Measurements from ENCODE around the gene STK11IP.

Gene STK11IP

DNA sequence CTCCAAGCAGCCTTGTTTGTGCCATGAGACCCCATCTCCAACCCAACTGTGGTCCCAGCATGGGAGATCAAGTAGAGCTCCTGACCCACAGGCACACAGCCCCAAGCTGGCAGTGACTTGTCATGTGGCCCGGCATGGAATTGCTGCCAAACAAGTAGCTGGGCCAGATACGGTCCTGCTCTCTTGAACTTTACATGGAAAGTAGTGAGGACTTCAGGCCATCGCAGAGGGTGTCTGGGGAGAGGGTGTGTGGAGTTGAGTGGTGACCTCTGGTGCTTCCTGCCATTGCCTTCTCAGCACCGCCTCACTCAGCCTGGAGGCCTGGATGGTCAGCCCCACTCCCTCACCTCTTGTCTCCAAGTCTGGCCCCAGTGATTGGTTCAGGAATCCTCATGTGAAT lies 18.9 kb downstream of the STK11IP start:
- no peak for DNase-seq (ENCODE audit: low read depth)

DNA sequence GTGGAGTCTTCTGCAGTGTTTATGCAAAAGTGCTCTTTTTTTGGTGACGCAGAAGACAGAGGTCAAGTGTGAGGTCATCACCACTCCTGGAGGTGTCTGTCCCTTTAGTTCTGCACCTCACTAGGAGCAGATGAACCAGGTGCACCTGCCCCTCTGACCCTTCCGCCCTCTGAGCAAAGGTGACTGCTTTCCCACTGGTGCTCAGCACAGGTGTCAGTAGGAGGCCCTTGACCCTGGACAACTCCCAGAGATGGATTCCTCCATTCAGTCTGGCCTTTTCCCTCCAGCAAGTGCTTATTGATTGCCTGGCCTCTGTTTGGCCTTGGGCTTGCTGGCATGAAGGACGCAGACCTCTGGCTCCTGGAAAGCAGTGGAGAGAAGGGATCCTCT lies 21.1 kb downstream of the STK11IP start:
- DNase-seq (ENCODE audit: low read depth) = no peak

DNA sequence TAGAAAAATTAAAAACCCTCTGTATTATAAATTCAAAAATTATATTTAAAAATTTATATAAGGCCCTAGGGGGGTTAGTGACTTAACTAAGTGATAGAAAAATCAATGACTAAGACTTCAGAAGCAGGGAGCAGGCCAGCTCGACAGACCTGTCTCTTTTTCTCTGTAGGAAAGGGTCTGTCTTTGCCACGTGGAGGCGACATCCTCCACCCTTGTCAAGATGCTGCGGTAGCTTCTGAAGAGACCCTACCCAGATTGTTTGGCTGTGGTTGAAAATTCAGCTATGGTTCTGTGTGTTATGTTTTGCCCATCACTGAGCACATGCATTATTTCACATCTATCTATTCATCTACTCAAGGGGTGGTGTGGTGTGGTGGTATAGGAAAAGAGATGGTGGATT lies 21.6 kb downstream of the STK11IP start:
- DNase-seq (ENCODE audit: low read depth) = no peak

DNA sequence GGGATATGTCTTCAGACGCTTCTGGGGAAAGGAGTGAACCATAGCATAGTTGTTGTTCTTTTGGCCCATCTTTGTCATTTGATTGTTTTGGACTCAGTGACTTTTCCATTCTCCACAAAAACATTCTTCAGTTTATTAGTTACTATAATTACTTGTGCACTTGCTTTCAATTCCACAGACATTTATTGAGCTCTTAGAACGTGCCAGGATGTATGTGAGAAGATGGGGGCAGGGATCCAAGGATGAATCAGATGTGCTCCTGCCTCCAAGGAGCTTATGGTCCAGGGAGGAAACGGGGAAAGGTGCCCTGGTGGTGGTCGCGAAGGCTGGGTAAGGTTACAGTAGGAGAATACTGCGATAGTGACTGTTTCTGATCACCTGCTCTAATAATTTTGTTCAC lies 22.9 kb downstream of the STK11IP start:
- DNase-seq (ENCODE audit: low read depth) = no peak

GRCh38 chr2:219621935-219622334 lies 24.3 kb downstream of the STK11IP start:
- DNase-seq (ENCODE audit: low read depth) = no peak

DNA sequence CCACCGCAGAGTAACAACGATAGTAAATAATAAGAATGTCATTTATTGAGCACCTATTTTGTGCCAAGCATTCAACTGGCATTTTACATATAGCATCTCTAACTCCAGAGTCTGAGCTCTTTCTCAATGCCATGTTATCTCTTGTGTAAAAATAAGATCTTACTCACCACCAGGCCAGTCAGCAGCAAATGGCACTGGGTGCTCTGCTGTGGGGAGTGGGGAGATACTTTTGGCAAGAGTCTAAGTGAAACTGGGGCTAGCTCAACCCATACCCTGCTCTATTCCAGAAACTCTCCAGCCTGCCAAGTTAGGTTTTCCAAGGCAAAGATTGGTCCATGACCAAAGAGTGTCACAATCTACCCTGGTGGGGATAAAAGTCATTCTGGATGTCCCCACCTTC lies 24.8 kb downstream of the STK11IP start:
- no peak for DNase-seq (ENCODE audit: low read depth)

- DNase-seq (ENCODE audit: low read depth) = no peak
Observed at GRCh38 chr2:219624565-219624964, 26.9 kb downstream of the STK11IP start.

- DNase-seq (ENCODE audit: low read depth) = no peak
Observed at GRCh38 chr2:219625179-219625578, 27.5 kb downstream of the STK11IP start.

GRCh38 chr2:219626540-219626939 lies 28.9 kb downstream of the STK11IP start:
- no peak for DNase-seq (ENCODE audit: low read depth)

DNA sequence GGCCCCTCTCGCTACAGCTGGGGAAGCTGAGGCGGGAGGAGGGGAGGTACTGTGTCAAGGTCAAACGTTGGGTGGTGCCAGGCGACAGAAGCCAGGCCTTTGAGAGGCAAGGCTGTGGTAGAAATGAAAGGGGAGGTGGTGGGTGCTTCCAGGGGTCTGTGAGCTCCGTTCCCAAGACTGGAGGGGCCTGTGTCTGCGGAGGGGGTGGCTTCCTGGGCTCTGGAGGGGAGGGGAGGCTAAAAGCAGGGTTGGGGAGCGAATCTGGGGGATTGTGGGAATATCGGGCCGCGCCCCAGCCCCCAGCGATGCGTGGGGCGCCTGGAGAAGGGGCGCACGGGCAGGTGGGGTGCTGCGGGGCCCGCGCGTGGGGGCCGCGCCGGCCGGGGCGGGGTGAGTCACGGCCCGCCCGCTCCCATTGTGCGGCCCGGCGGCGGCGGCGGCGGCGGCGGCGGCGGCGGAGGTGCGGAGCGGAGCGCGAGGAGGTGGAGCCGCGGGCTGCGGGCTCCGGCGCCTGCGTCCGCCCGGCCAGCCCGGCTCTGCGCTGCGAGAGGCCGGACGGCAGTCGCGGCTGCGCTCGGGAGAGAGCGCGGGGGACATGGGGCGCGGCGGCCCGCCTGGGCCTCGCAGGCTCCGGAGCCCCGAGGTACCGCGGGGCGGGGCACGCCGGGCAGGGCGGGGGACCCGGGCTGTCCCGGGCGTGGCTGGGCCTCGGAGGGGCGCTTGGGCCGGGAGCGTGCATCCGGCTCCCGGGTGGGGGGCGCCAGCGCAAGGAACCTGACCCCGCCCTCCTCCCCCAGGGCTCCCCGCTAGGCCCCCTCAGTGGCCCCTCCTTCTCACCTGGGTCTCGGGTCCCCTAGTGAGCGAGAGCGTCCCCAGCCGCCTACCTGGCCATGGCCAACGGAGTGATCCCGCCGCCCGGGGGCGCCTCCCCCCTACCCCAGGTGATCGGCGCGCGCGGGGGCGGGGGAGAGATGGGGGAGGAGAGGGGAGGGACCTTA lies 29.7 kb downstream of the STK11IP start, which contains the start of gene SLC4A3:
Gene SLC4A3 (plus strand): TSS at position 528 of the 998 bp plus-strand sequence. CDS start 363 bp downstream, at position 891.
- DNase-seq (ENCODE audit: low read depth) = no peak

DNA sequence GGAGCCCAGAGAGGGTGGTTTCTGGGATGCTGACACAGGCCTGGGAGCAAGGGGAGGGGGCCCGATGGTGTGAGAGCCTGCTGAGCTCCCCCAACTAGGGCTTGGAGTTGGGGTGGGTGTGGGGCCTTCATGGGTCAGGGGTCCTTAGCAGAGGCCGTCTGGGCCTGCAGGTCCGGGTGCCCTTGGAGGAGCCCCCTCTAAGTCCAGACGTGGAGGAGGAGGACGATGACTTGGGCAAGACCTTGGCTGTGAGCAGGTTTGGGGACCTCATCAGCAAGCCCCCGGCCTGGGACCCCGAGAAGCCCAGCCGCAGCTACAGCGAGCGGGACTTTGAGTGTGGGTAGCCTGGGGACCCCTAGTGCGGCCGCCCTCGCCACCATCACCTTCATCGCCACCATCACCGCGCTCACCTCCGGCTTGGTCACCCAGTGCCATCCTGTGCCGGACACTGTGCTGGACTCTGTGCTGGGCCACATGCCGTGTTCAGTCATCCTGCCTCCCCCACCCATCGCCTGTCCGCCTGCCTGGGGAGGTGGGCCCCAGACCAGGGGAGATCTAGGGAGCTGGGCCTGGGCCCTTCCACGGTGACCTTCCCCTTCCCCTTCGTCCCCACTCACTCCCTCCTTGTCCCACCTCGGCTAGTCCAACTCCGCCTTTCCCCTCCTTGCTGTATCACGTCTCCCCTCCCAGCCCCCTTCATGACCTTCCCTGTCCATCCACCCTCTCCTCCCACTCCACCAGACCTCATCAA lies 30.8 kb downstream of the STK11IP start:
- DNase-seq (ENCODE audit: low read depth) = no peak

DNA sequence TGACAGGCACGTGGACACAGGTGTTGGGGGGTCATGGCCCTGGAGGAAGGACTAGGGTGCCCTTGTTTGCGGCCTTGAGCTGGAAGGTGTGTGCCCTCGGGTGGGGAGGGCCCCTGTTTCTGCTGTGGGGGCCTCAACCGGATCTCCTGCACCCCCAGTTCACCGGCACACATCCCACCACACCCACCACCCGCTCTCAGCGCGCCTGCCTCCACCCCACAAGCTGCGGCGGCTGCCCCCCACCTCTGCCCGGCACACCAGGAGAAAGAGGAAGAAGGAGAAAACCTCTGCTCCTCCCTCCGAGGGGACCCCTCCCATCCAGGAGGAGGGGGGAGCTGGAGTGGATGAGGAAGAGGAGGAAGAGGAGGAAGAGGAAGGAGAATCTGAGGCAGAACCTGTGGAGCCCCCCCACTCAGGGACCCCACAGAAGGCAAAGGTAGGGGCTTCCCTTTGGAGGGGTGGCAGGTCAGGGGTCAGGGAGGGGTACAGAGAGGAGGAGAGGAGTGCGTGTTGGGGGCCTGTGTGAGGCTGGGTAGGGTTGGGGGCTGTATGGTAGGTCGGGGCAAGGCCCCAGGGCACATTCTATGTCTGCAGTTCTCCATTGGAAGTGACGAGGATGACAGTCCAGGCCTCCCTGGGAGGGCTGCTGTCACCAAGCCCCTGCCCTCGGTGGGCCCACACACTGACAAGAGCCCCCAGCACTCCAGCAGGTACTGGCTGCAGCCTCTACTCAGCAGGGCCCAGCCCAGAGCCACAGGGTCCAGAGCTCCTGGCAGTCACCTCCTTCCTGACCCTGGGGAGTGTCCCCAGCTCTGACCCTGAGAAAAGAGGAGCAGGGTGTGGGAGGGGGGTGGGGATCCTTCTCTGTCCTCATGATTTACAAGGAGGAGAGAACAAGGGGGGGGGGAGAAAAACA lies 31.6 kb downstream of the STK11IP start:
- no peak for DNase-seq (ENCODE audit: low read depth)

- DNase-seq (ENCODE audit: low read depth) = no peak
Observed at GRCh38 chr2:219629976-219630695, 32.5 kb downstream of the STK11IP start.

- no peak for DNase-seq (ENCODE audit: low read depth)
Observed at GRCh38 chr2:219630770-219631405, 33.2 kb downstream of the STK11IP start.

DNA sequence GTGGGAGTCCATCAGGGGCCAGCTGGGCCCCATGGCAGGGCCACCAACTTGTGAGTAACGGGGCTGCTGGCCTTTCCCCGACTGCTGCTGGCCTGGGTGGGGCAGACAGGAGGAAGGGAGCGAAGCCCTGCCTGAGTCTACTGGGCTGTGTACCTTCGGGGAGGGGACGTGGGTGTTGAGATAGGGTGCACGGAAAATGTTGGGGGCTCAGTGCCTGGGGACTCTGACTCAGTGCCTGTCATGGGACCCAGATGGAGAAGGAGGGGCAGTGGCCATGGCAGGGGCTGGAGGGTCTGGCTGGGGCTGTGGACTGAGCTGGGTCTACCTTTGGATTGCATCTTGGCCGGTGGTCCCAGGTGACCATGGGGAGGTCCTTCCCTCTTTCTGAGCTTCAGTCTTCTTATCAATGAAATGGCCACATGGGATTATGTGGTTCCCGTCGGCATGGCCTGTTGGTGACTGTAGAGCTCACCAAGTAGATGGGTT lies 33.8 kb downstream of the STK11IP start:
- DNase-seq (ENCODE audit: low read depth) = no peak

DNA sequence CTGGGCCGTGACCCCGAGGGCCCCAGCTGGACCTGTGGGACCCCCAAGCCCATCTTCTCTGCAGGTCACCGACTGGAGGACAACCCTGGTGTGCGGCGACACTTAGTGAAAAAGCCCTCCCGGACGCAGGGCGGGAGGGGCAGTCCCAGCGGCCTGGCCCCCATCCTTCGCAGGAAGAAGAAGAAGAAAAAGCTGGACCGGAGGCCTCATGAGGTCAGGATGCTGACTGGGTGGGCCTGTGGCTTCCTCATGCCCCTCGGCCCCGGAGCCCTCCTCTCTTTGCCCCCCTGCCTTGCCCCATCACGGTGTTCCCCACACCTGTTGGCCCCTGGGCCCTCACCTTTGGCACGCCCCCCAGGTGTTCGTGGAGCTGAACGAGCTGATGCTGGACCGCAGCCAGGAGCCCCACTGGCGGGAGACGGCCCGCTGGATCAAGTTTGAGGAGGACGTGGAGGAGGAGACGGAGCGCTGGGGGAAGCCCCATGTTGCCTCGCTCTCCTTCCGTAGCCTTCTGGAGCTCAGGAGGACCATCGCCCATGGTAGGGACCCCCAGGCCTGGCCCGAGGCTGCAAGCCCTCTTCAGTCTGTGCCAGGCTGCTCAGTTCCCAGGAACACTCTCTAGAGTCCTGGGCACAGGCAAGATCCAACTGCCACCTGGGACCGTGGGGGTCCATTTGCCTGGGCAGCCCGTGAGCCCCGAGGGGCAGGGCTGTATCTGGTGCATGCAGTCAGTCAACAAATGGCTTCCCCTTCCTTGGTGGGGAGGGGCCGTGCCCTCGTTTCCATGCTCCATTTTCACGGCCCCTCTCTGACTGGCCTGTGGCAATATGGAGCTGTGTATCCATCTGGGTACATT lies 34.5 kb downstream of the STK11IP start:
- no peak for DNase-seq (ENCODE audit: low read depth)

DNA sequence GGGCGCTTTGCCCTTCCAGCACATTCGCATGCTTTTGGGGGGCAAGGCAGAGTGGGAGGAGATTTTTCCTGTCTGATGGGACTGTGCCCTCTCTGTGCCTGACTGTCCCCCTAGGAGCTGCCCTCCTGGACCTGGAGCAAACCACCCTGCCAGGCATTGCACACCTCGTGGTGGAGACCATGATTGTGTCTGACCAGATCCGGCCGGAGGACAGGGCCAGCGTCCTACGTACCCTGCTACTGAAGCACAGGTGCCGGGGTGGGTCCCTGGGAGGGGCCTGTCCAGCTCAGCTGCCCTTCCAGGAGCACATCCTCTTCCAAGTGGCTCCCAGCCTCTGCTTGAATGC lies 35.1 kb downstream of the STK11IP start:
- no peak for DNase-seq (ENCODE audit: low read depth)

- DNase-seq (ENCODE audit: low read depth) = no peak
Observed at GRCh38 chr2:219633276-219634065, 35.8 kb downstream of the STK11IP start.

All from activated T-helper 1 cell treated with Interleukin-2 at 50 U/mL for 16 hours (primary cell).